AG04450 (cell line): ENCODE data around the gene REC8. TPM values are rescaled to one million over a fixed set of nuclear protein-coding genes. Genes with fewer than 3 reads are reported as not detected.

Experiments
- CTCF ChIA-PET: fragments of 300-600, 350-600 bp; formaldehyde crosslinking; extraction: SDS; loops from one replicate; lab custom pipeline; 2022; ENCODE audit warnings: antibody characterized with exemption, inconsistent platforms; lab: Charles Lee
- POLR2A ChIA-PET: fragments of 350-600 bp; formaldehyde crosslinking; extraction: SDS; loops from one replicate; lab custom pipeline; 2021; ENCODE audit warnings: antibody characterized with exemption, inconsistent platforms; lab: Yijun Ruan, JAX
- DNase-seq: peaks from one replicate; pipeline ENCODE4 v3.0.0-alpha.2; 2011; ENCODE audit warnings: low read depth, low spot score
- H3K27ac ChIP-seq: one replicate; pipeline ENCODE4 v1.5.1; 2012; ENCODE audit warnings: low read depth, low read length, control low read depth
- H3K27me3 ChIP-seq: one replicate; pipeline ENCODE4 v1.6.0; 2012; ENCODE audit warnings: low read length; ENCODE audit not compliant: control insufficient read depth, insufficient read depth
- H3K4me3 ChIP-seq: 2 replicates; pipeline ENCODE4 v1.5.1; 2011; ENCODE audit warnings: mild to moderate bottlenecking, low read depth, low read length, control low read depth
- H3K9me3 ChIP-seq: 2 replicates; pipeline ENCODE4 v1.5.1; 2012; ENCODE audit warnings: low read length; ENCODE audit not compliant: control insufficient read depth, insufficient read depth
- polyA plus RNA-seq: library from polyadenylated mRNA; depleted of rRNA; stranded (reverse); fragments of >200 nt; gene quantifications from 2 replicates; pipeline ENCODE4 v1.2.3, GENCODE V29; 2011; rRNA removed
- small RNA-seq: library from RNA; depleted of rRNA; stranded (forward); fragments of <200 nt; gene quantifications from one replicate; pipeline ENCODE3, GENCODE V24; 2012; ENCODE audit warnings: low read depth; ENCODE audit not compliant: insufficient read length
- TF ChIP-seq, protein P1 (sequence below): IDR thresholded peaks from 2 replicates; pipeline ENCODE4 v1.5.1; 2011; ENCODE audit warnings: low read depth, low read length, control low read depth, inconsistent platforms

The REC8 gene
- polyA plus RNA-seq, 1 experiment: 1.5 TPM

DNA sequence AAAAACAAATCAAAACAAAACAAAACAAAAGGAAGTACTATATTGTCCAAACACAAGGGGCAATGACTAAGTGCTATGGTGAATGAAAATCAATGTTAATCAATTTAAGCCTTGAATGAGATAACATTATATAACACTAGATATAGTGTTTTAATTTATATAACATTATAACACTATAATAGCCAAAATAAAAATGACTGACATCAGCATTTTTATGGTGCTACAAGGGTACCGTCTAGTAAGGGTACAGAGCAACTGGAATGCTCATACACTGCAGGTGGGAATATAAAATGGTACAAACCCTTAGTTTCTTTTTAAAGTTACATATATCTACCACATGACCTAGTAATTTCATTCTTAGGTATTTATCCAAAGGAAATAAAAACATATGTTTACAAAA is 54.6 kb downstream of the REC8 start:
- no peak overlapping the region for H3K4me3 ChIP-seq
- ChIA-PET POLR2A (interaction anchor here (0.7 kb wide), 1 partner anchor 355 kb away, joined by 8 read pairs; no protein-coding TSS in a partner anchor), CTCF (interaction anchor here (1.1 to 2.3 kb wide), 3 partner anchors 13 to 16 kb away, joined by 3 to 11 read pairs (median 6); partner anchors contain the start of genes CHMP4A and TINF2)
- H3K27me3 ChIP-seq: no peaks in the 10 kb centered on the region
- TF ChIP-seq, protein P1, sequence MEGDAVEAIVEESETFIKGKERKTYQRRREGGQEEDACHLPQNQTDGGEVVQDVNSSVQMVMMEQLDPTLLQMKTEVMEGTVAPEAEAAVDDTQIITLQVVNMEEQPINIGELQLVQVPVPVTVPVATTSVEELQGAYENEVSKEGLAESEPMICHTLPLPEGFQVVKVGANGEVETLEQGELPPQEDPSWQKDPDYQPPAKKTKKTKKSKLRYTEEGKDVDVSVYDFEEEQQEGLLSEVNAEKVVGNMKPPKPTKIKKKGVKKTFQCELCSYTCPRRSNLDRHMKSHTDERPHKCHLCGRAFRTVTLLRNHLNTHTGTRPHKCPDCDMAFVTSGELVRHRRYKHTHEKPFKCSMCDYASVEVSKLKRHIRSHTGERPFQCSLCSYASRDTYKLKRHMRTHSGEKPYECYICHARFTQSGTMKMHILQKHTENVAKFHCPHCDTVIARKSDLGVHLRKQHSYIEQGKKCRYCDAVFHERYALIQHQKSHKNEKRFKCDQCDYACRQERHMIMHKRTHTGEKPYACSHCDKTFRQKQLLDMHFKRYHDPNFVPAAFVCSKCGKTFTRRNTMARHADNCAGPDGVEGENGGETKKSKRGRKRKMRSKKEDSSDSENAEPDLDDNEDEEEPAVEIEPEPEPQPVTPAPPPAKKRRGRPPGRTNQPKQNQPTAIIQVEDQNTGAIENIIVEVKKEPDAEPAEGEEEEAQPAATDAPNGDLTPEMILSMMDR: no peak
- no peak for DNase-seq
- no peaks in the 10 kb centered on the region; the same call in 1 of the 2 replicates for H3K9me3 ChIP-seq
- H3K27ac ChIP-seq: no peak overlapping the region

DNA sequence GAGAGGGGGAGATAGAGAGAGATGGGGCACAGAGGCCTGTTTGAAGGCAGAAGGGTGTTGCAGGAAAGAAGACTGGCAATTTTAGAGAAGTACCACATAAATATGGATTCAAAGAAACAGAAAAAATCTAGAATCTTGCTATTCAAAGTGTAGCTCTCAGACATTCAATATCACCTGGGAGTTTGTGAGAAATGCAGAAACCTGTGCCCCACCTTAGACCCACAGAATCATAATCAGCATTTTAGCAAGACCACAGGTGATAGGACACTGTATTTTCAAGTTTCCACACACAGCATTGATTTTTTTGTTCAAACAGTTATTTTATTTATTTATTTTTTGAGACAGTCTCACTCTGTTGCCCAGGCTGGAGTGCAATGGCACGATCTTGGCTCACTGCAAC is 57.0 kb downstream of the REC8 start:
- POLR2A ChIA-PET: interaction anchor here (2.0 kb wide), 1 partner anchor 14 kb away, joined by 4 read pairs; the partner anchor contains the start of gene TINF2

More for the DNA sequence above, 57.0 kb downstream of the REC8 start:
- no peak overlapping the region for H3K4me3 ChIP-seq
- no peaks in the 10 kb centered on the region for H3K27me3 ChIP-seq
- no peak for DNase-seq
- no peaks in the 10 kb centered on the region; the same call in 1 of the 2 replicates for H3K9me3 ChIP-seq
- H3K27ac ChIP-seq: no peak overlapping the region
- CTCF ChIA-PET: interaction anchor here (0.6 to 2.3 kb wide), 5 partner anchors 14 to 95 kb away, joined by 3 to 11 read pairs (median 5); partner anchors contain the start of genes CIDEB, EMC9, IRF9 and TINF2
- TF ChIP-seq, protein P1: no peak

Small RNAs within 50 kb of the gene (small RNA-seq; reads per million reads assigned to genes)
- gene AL136295.4: not detected
- not detected for gene CHMP4A
- gene IPO4: not detected
- gene IRF9: not detected
- not detected for gene MDP1
- gene RNA5SP383: not detected

Other genes starting within 250 kb of the REC8 start
- 23.0 and 24.6 TPM in 2 replicates for gene DHRS4, start 218.3 kb upstream of the REC8 start, polyA plus RNA-seq
- 14.8 and 17.5 TPM in 2 replicates for gene DHRS4L2, start 183.2 kb upstream of the REC8 start, polyA plus RNA-seq
- gene CARMIL3, start 120.1 kb upstream of the REC8 start, polyA plus RNA-seq: 0.02 TPM in 1 of 2 replicates, not detected in the other
- gene CPNE6, start 100.5 kb upstream of the REC8 start, polyA plus RNA-seq: not detected in 2 replicates
- 47.0 and 59.9 TPM in 2 replicates for gene PCK2, start 77.8 kb upstream of the REC8 start, polyA plus RNA-seq
- 29.7 and 32.5 TPM in 2 replicates for gene DCAF11, start 57.3 kb upstream of the REC8 start, polyA plus RNA-seq
- 0.41 and 0.46 TPM in 2 replicates for gene NRL, start 57.1 kb upstream of the REC8 start, polyA plus RNA-seq
- 0.07 TPM in 1 of 2 replicates, not detected in the other for gene FITM1, start 41.4 kb upstream of the REC8 start, polyA plus RNA-seq
- gene PSME1, start 35.9 kb upstream of the REC8 start, polyA plus RNA-seq: 80.0 and 94.9 TPM in 2 replicates
- gene EMC9, start 30.5 kb upstream of the REC8 start, polyA plus RNA-seq: 4.4 and 6.3 TPM in 2 replicates
- 191 and 208 TPM in 2 replicates for gene PSME2, start 25.5 kb upstream of the REC8 start, polyA plus RNA-seq
- 7.4 and 14.4 TPM in 2 replicates for gene RNF31, start 24.6 kb upstream of the REC8 start, polyA plus RNA-seq
- gene IRF9, start 10.8 kb upstream of the REC8 start, polyA plus RNA-seq: 48.4 and 55.1 TPM in 2 replicates
- 15.2 and 20.9 TPM in 2 replicates for gene IPO4, start 16.7 kb downstream of the REC8 start, polyA plus RNA-seq
- 41.7 and 44.9 TPM in 2 replicates for gene TM9SF1, start 23.4 kb downstream of the REC8 start, polyA plus RNA-seq
- gene TSSK4, start 33.6 kb downstream of the REC8 start, polyA plus RNA-seq: not detected in 2 replicates
- gene CHMP4A, start 41.4 kb downstream of the REC8 start, polyA plus RNA-seq: 48.0 and 55.7 TPM in 2 replicates
- 14.9 and 16.1 TPM in 2 replicates for gene MDP1, start 44.0 kb downstream of the REC8 start, polyA plus RNA-seq
- gene NEDD8, start 60.3 kb downstream of the REC8 start, polyA plus RNA-seq: 335 and 363 TPM in 2 replicates
- gene GMPR2, start 60.8 kb downstream of the REC8 start, polyA plus RNA-seq: 89.2 and 95.6 TPM in 2 replicates
- gene TINF2, start 70.5 kb downstream of the REC8 start, polyA plus RNA-seq: 38.2 and 38.4 TPM in 2 replicates
- 0.97 and 1.4 TPM in 2 replicates for gene TGM1, start 91.1 kb downstream of the REC8 start, polyA plus RNA-seq
- gene RABGGTA, start 99.5 kb downstream of the REC8 start, polyA plus RNA-seq: 17.9 and 24.7 TPM in 2 replicates
- 33.8 and 36.6 TPM in 2 replicates for gene DHRS1, start 127.7 kb downstream of the REC8 start, polyA plus RNA-seq
- 12.0 and 13.7 TPM in 2 replicates for gene NOP9, start 127.8 kb downstream of the REC8 start, polyA plus RNA-seq
- 0.31 and 0.48 TPM in 2 replicates for gene CIDEB, start 135.9 kb downstream of the REC8 start, polyA plus RNA-seq
- 0.91 and 0.93 TPM in 2 replicates for gene LTB4R2, start 138.1 kb downstream of the REC8 start, polyA plus RNA-seq
- gene LTB4R, start 139.4 kb downstream of the REC8 start, polyA plus RNA-seq: 0.98 and 1.2 TPM in 2 replicates
- gene ADCY4, start 163.0 kb downstream of the REC8 start, polyA plus RNA-seq: 0.04 TPM in 1 of 2 replicates, not detected in the other
- gene RIPK3, start 167.9 kb downstream of the REC8 start, polyA plus RNA-seq: 0.09 TPM in 1 of 2 replicates, not detected in the other
- 35.7 and 42.0 TPM in 2 replicates for gene NFATC4, start 196.1 kb downstream of the REC8 start, polyA plus RNA-seq
- 10.4 and 10.5 TPM in 2 replicates for gene NYNRIN, start 226.9 kb downstream of the REC8 start, polyA plus RNA-seq